ENCODE data around the gene PDE2A.

The PDE2A gene

DNA sequence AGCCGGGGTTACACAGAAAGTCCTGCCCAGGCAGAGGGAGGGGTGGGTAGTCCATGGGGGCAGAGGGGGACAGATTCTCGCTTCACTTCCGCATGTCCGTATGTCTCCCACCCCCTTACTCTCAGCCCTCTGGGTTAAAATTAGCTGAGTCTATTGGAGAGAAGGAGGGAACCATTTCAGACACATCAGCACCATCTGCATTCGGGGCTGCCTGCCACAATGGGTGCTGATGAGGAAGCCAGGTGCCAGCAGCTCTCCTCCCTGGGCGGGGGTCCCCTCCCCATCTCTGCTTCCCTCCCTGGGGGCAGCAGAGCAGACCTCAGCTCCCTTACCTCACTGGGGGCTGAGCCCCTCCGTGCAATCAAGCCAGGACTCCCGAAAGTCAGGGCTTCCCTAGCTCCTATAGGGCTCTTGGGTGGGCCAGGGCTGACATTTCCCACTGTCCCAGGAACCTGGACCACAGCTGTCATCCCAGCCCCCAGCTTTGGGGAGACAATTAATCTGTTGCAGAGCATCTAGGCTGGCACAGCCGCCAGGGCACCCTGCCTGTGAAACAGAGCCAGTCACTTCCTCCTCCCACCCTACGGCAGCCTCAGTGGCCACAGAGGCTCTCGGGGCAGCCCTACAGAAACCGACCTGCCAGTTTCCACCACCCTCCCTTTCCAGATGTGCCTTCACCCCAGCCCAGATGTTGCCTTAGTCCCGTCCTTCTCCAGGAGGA lies 67.3 kb downstream of the PDE2A start:
- no peak for DNase-seq

DNA sequence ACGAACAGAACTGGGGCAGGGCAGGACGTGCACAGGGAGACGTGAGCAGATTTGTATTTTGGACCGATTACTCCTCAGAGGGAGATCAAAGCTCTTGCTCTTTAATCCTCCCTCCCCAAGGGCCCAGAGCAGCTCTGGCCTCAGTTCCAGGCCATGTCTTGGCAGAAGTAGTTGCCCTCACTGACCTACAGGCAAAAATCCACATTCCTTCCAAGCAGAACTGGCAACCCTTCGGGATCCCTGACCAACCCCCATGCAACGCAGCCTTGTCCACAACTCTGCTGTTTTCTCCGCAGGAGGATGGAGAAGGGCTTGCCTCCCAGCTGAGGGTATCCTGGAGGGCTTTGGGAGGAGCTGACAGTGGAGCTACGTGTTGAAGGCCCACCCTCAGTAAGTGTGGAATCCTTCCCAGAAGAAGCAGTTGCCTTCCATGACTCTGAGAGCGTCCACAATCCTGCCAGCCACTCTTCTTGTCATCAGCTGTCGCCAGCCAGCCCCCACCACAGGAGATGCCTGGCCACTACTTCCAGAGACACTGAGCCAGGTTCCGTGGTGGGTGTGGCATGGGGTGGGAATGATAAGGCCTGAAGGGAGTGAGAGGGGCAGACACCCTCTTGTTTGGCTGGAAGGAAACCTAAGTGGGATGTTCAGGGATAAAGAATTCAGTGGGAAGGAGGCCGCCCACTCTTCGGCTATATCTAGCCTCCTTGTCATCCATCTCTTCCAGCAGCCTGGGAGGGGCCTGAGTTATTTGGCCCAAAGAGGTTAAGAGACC lies 68.1 kb downstream of the PDE2A start:
- no peak for DNase-seq

DNA sequence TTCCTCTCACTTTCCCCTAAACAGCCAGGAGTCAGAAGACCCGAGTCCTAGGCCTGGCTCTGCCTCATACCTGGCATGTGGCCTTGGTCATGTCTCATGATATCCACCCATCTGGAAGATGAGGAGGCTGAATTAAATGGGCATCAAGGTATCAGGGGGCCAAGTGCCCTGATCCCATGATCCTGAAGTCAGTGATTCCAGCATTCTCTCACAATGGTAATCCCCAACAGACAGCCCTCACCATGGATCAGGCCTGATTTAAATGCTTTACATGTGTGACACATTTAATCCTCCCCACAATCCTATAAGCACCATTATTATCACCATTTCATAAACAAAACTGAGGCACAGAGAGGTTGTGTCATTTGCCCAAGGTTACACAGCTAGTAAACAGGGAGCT lies 70.0 kb downstream of the PDE2A start:
- DNase-seq = no peak

DNA sequence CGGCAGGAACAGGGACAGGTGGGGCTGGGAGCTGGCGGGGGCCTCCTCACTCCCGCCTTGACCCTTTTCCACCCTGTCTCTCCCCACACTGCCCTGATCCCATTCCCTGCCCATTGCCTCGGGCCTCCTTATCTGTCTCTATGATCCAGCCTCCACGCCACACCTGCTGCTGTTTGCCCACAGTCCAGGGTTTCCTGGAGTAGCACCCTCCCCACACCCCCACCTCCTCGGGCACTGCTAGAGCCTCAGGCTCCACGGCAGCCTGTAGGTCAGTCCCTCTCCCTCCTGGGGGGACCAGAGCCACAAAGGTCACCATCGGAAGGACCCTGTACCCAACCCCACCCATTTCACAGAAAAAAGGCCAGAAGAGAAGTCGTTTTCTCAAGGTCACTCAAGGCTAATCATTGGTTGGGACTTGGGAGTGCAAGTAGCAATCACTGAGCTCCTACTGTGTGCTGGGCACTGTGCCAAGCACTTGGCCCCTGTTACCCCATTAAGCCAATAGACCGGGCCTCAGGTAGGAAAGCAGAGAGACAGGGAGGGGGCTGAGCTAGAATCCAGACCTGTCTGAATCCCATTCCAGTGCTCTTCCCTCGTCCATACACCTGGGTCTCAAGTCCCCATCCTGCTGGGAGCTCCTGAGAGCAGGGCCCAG lies 71.8 kb downstream of the PDE2A start:
- no peak for DNase-seq

DNA sequence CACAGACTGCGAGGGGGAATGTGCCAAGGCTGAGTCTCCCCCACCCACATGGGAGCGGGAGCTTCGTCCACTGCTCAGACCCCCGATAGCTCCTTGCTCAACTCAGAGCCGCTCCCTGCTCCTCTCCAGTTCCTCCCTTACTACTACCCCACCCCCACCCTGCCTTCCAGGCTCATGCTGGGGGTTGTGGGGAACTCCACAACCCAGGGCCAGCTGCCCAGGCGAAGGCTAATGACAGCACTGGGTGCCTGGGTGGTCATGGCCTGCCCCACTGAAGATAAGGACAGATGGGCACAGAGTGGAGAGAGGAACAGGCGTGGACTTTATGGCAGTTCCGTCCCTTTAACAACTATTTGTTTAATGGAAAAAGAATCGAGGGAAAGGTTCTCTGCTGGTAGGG lies 73.7 kb downstream of the PDE2A start:
- DNase-seq = no peak

DNA sequence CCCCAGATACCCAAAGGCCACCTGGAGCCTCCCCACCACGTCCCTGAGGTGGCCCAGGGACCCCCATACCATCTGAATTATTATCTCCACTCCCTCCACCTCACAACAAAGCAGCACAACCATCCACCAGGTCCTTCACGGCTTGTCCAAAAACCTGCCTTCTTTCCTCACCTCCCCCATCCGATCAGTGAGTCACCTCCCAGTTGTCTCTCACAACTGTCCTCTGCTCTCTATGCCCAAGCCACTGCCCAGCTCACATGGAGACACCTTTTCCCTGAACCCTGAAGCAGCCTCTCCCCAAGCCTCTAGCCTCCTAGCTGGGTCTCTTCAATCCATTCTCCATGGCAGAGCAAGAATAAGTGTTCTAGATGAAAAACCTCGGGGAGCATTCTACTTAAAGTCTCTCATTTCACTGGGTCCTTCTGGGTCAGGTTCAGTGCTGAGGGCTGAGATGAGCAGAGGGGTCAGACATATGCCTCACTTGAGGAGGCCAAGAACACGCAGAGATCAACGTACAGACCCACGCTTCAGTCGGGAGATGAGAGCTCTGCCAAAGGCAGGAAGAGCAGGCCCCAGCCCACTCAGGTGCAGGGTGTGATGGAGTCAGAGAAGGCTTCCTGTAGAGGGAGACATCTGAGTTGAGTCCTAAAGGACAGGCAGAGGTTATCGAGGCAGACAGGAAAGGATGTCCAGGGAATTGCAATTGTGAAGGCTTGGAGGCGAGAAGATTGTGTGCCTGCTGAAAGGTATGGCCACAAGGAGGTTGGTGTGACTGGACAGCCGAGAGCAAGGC lies 74.7 kb downstream of the PDE2A start:
- DNase-seq = no peak

DNA sequence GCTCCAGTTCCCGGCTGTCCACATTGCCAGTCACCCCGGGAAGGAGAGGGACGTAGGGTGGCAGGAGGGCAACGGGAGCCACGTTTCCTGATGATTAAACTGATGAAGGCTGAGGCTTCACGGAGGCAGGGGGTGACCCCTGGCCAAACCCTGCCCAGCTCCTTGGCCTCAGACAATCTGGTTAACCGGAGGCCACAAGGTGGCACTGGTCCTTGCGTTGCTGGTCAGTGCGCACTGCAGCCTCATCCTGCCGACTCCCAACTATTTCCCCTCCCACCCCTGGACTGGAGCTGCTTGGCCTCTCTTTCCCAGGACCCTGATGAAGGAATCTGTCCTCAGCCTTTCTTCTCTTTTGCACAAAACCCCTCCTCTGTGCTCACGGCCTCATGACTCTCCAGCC lies 75.3 kb downstream of the PDE2A start:
- DNase-seq = no peak

DNA sequence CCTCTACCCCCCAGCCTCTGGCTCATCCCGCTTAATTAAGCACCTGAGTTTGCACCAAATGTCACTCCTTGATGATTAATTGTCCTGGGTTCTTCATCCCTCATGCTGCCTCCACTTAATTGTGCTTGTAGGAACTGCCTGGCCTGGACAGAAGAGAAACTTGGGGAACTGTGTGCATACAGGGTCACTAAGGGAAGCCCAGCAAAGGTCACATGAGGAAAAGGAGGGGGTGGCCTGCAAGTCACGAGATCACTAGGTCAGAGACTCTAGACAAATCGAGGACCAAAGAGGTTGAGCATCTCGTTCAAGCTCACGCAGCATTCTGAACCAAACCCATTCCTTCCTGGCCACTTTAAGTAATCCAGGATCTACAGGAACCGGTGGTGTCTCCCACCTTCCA lies 75.8 kb downstream of the PDE2A start:
- no peak for DNase-seq

DNA sequence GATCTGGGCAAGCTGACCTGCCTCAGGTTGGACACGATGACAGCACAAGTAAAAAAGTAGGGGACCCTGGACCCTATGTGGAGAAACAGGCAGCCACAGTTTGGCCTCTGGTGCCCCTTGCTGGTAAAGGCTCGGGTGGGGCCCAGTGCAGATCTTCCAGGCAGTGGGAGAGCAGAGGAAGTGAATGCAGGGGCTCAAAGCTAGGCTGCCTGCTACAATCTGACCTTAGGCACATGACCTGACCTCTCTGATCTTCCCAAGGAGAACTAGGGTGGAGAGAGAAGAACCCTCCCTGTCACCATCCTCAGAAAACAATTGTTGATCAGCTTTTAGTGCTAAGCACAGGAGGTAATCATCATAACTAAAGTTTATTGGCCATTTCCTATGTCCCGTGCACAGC lies 76.5 kb downstream of the PDE2A start:
- DNase-seq = no peak

DNA sequence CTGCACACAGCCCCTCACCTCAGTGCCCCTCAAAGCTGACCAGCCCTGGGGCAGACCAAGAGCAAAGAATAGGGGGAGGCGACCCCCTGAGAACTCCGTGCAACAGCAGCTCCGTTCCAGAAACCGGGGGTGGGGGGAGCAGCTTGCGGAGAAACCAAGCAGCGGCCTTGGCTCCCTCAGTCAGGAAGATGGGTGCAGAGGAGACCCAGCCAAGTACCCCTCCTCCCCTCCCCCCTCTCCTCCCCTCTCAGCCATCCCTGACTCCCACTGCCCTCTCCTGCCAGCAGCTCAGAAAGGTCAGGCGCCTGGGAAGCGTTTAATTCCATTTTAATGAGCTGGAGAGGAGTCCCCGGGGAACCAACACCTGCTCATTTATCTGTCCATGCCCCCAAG lies 78.9 kb downstream of the PDE2A start:
- DNase-seq = no peak

DNA sequence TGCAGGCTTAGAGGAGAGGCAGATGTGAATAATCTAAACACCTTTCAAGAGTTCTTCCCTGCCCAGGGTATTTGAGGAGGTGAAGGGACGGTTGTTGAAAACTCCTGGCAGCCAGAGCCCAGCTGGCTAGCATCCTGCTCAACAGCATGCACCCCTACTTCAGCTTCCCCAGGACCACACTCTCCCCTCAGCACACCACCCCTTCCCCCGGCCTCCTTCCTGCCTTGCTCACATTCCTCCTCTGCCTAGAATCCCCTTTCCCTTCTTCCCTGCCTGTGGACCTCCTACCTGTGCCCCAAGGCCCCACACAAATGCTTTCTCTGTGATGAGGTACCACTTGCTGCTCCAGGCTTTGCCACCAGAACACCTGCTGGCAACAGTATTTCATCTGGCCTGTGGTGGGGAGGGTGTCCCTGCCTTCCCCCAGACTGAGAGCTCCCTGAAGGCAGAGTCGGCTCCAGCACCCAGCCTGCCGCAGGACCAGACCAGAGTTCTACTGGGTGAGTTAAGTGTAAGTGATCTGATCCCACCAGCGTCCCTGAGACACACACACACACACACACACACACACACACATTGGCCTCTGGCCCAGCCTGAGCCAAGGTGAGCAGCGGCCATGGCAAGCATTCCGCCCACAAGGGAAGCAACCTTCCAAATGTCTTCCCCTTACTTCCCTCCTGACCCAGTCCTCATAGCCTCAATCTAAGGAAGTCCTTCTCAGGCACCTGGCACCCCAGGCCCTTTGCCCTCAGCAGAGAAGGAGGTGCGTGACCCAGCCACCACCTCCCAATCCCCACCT lies 79.5 kb downstream of the PDE2A start:
- DNase-seq = no peak

DNA sequence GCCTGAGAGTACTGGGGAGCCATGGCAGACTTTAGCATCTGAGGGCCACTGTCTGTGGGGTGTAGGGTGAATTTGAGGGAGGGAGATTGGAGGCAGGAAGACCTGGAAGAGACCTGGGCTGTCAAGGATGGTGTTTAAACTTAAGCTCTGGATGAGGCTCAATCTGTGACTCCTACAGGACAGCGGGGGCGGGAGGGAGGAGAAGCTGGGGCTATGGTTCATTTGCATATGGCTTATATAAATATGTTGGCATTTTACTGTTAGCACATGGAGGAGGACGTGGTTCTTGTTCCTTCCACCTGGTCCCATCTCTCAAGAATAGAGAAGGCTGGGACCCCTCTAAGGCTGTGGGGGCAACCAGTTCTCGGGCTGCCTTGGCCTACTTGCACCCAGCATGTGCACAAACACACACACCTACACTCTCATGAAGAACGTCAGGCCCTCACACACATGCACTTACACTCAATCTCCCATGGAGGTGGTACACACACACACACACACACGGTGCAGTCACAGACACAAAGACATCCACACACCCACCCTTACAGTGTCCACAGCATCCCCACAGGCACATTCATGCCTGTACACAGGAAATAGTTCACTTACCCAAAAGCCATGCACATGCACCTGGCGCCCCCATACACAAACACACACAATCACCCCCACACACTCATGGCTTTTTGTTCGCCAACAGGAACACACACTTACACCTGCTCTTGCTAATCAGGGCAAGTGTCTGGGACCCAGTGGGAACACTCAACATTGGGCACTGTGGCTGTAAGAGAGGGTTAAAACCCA lies 81.3 kb downstream of the PDE2A start:
- DNase-seq = no peak

DNA sequence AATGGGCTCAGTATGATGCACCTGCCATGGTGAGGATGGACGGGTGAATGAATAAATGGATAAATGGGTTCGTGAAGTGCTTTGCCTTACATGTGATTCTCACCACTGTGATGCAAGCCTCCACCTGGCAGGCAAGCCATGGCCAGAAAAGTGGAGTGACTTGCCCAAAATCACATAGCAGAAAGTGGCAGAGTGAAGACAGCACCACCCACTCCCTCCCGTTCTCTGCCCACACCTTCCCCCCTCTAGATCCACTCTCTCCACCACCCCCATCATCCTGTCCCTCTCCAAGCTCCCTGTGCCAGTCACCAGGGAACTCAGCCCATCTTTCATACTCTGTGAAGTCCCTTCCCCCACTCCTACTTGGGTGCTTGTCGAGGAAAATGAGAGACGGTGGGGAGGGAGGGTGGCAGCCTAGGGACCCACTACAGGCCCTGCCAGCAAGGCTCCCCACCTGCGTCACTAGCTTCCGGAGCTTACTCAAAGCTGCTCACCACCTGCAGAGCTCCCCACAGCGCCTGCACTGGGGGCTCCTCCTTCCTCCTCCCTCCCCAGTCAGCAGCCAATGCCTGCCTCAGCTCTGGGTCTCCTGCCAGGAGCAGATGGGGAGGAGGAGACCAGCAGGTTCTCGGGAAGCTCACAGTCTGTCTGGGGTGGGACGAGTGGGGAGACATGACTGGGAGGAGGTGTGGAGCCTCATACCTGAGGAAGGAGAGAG lies 82.3 kb downstream of the PDE2A start:
- no peak for DNase-seq

DNA sequence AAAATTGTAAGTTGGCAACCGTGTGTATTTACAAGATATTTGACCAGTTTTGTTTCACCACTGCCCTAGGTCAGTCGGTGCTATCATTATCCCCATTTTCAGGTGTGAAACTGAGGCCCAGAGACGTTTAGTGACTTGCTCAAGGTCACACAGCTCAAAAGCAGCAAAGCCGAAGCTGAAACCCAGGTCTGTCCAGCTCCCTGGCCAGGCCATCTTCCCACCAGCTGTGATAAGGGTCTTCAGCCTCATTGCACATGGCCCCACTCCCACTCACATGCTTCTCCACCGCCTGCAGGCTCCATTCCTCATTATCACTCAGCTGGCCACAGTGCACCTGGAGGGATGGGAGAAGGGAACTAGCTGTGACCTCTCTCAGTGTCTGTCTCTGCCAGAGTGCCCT lies 83.2 kb downstream of the PDE2A start:
- no peak for DNase-seq

DNA sequence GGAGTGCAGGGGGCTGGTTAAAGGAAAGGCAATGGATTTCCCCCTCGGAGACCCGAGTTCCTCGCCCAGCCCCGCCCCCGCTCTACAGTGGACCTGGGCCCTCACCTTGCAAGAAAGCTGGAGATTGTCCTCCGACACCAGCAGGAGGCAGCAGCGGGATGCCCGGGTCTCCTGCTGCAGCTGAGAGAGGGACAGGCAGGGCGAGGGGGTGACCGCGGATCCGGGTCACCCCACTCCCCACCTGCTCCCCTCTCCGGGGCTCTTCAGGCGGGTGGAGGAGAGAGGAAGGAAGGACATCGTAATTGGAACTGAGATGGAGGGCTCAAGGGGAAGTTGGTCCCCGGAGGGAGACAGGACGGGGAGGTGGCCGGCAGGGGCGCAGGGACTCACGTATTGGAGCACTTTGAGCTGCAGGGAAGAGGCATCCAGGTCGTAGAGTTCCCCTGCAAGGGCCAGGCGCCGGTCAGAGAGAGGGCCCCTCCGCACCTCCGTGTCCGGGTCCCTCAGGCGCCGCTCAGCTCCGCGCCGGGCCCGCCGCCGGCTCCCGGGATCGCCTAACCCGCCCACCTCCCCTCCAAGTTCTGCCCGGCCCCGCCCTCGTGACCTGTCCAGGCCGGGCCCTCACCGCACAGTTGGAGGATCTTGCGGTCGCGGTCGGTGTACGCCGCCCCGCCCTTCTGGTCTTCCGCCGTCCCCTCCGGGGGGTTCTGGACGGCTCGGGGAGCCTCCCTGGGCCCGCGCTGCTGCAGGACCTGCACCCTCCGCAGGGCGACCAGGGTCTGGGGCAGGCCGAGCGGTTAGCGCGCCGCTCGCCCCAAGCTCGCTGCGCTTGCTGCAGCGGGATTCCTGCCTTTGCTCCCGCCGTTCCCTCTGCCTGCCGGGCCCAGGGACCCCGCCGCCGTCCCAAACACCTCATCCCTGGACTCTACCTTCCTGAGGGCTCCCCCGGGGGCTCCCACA lies 84.1 kb downstream of the PDE2A start:
- DNase-seq = no peak

DNA sequence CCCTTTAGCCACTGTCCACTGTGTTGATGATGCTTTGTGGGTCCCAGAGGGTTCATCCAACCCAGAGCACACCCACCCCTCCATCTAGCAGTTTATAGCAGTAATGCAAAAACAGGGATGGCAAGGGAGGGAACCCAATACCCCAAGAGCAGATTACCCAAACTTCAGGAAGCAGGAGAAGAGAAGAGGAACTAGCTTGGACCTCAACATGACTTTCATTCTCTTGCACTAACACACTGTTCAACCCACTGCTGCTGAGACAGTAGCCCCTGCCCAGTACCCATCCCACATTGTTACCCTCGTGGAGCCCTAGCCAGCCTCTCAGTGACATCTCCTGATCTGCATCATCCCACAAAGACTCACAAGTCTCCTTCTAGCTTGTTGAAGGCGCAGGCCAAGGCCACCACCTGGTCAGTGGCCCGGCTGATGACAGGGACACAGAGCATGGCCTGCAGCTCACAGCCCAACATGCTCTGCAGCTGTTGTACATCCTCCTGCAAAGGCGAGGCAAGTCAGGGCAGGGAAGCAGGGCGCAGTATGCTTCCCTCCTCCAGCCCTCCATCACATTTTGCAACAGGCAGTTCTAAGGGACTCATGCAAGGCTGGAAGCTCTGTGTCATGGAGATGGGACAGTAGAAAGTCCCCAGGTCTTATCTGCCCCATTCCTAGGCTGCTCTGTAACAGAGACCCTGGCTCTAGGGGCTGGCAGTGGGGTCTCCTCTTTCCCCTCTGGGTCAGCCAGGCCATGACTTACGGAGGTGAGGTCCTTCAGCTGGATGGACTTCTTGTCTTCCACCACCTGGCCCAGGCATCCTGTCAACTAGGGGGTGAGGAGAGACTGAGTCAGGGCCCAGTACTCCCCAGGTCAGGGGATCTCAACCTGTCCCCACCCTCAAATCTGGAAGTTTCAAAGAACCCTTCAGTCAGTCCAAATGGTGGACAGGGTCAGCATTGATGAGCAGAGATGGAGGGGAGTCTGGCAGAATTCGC lies 85.5 kb downstream of the PDE2A start:
- DNase-seq = no peak

DNA sequence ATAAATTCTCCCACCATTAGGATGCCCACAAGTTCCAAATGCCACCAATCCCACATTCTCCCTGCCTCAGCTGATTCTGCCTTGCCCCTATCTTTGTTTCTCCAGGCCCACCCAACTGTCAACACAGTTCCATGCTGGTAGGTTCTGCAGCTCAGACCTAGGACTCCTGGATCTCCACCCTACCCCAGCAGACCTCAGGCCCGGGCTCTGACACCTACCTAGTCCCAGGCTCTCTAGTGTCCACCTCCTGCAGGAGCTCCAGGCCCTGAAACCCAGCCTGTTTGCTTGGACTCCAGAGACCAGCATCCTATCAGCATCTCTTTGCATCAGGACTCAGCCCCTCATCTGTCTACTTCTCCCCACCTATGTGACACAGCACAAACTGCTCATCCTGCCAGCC lies 86.5 kb downstream of the PDE2A start:
- DNase-seq = no peak

DNA sequence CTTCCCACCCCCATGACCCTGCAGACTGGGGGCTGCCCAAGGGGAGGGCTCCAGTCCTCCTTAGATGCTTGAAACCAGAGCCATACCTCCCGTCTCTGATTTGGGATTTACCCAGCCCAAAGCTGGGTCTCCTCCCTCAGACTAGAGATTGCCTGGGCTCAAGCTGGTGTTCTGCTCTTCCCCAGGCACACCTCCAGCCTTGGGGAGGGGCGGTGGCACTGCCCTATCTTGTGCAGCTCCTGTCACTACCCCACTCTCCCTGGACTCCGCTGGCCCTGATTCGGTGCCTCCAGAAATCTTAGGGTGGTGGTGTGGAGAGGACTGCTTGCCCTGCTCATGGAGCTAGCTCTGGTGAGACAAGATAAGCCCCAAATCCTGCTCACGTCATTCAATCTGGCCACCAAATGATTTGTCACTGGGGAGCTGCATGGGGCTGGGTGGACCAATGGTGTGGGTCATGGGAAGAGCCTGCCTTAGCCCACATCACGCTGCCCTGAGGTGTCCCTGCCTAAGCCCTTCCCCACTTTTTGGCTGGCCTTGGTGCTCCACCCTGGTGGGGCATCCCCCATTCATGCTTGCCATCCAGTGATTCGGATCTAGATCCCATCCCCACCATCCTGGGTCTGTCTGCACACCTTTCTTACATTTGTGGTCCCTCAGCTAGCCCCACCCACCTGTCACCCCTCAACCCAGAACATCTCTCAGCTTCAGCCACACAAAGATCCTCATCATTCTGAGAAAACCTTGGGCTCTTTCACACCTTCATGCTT lies 87.7 kb downstream of the PDE2A start:
- DNase-seq = no peak
